Mesangial cell (primary cell): ENCODE results near the gene UBE2I. TPM values are rescaled to one million over a fixed set of nuclear protein-coding genes. Genes with fewer than 3 reads are reported as not detected.

Experiments
- total RNA-seq: library from RNA; depleted of rRNA; stranded (reverse); fragments of >200 nt; gene quantifications from 2 replicates; pipeline ENCODE4 v1.2.3, GENCODE V29; 2015

UBE2I gene
- total RNA-seq, result 76.8 and 145 TPM in 2 replicates

GRCh38 chr16:1308977-1309885 lies at the start of gene UBE2I:
Gene UBE2I (plus strand): TSS chr16:1309636. CDS start chr16:1314031, 4,395 bp downstream.

DNA sequence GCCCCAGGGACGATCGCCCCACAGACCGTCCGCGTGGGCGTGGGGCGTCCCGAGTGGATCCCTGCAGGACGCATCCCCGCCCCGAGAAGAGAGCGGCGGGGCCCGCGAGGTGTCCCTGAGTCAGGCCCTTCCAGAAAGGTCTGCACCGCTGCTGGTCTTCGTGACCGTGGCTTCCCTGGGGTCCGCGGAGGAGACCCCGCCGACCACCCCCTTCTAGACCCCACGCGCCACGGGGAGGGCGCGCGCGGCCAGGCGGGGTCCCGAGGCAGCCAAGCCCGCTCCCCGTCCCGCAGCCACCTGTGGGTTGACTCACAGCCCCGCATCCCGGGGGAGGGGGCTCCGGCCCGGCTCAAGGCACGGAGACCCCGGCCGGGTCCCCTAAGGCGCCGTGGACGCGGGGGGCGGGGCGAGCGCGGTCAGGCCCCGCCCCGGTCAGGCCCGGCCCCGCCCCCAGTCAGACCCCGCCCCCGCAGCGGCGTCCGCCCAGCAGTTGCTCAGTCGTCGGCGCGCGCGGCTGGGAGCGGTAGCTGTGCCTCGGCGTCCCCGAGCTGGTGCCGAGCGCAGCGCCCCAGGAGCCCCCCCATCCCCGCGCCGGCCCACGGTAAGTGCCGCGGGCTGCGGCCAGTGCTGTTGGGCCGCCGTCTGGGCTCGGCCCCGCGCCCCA lies 23.8 kb downstream of the UBE2I start, which contains the start of gene BAIAP3:
Gene BAIAP3, plus strand, starts transcription at position 497 of the 664 bp plus-strand sequence. CDS start 4,905 bp downstream, outside the sequence.

DNA sequence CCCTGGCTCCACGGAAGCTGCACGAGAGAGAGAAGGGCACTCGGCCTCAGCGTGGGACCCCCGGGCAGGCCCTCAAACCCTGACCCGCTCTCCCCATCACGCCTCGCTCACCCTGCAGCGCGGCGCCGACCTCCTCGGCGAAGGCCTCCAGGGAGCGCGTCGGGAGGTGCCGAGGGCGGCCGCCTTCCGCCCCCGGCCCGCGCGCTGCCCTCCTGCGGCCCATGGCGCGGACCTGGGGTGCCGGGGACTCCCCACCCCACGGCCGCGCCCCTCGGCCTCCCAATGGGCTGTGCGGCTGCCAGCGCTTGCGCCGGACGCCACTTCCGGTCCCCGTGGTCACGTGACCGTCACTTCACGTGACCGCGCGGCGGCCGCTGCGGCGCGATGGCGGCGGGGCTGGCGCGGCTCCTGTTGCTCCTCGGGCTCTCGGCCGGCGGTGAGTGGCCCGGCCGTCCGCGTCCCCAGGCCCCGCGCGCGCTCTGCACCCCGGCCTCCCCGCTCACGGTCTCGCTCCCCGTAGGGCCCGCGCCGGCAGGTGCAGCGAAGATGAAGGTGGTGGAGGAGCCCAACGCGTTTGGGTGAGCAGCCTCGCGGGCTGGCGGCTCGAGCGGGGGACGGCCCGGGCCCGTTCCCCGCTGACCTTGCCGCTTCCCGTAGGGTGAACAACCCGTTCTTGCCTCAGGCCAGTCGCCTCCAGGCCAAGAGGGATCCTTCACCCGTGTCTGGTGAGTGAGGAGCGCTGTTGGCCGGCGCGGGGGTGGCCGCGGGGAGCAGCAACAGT lies 42.3 kb downstream of the UBE2I start, which contains the start of the genes GNPTG and TSR3:
Gene GNPTG, plus strand, starts transcription at position 350 of the 781 bp plus-strand sequence. Its CDS starts 35 bp downstream, at position 385.
Gene TSR3, minus strand, starts transcription at position 297 of the 781 bp plus-strand sequence. Its CDS starts 74 bp downstream, at position 223.

Other genes with a start within 250 kb of the UBE2I start
- not detected in 2 replicates for gene SSTR5, start 236.9 kb upstream of the UBE2I start, total RNA-seq
- not detected in 2 replicates for gene C1QTNF8, start 213.4 kb upstream of the UBE2I start, total RNA-seq
- gene CACNA1H, start 156.5 kb upstream of the UBE2I start, total RNA-seq, result 3.7 and 36.5 TPM in 2 replicates
- gene TPSG1, start 84.4 kb upstream of the UBE2I start, total RNA-seq, result not detected in 2 replicates
- gene TPSB2, start 79.5 kb upstream of the UBE2I start, total RNA-seq, result not detected in 2 replicates
- not detected in 2 replicates for gene TPSAB1, start 68.9 kb upstream of the UBE2I start, total RNA-seq
- gene TPSD1, start 53.6 kb upstream of the UBE2I start, total RNA-seq, result not detected in 2 replicates
- gene BAIAP3, start 24.0 kb downstream of the UBE2I start, total RNA-seq, result 1.5 and 1.6 TPM in 2 replicates
- gene TSR3, start 42.2 kb downstream of the UBE2I start, total RNA-seq, result 68.2 and 103 TPM in 2 replicates
- gene GNPTG, start 42.3 kb downstream of the UBE2I start, total RNA-seq, result 36.2 and 92.5 TPM in 2 replicates
- 9.6 and 13.7 TPM in 2 replicates for gene UNKL, start 105.1 kb downstream of the UBE2I start, total RNA-seq
- 16.6 and 18.3 TPM in 2 replicates for gene UQCC4, start 111.1 kb downstream of the UBE2I start, total RNA-seq
- gene PERCC1, start 121.4 kb downstream of the UBE2I start, total RNA-seq, result not detected in 2 replicates
- 0.16 and 2.2 TPM in 2 replicates for gene CCDC154, start 134.9 kb downstream of the UBE2I start, total RNA-seq
- 90.0 and 174 TPM in 2 replicates for gene CLCN7, start 165.4 kb downstream of the UBE2I start, total RNA-seq
- gene PTX4, start 179.3 kb downstream of the UBE2I start, total RNA-seq, result 0.13 TPM in 1 of 2 replicates, not detected in the other
- 20.4 and 41.7 TPM in 2 replicates for gene TELO2, start 183.7 kb downstream of the UBE2I start, total RNA-seq
- 1.6 and 4.4 TPM in 2 replicates for gene TMEM204, start 224.0 kb downstream of the UBE2I start, total RNA-seq